DND-41 (cell line): Measurements from ENCODE around the gene GABRR2.
A peak's percentile ranks its signal among the peaks of the same experiment; 100 is the strongest.

Experiments used
- ATAC-seq: fragments of 200-7000 bp; cut with Tn5 transposase; 3 replicates; pipeline ENCODE4 v1.9.1; 2021; ENCODE audit warnings: low read depth; ENCODE audit not compliant: insufficient read depth
- DNase-seq: peaks from one replicate; pipeline ENCODE4 v3.0.0-alpha.2; 2020
- H2AFZ ChIP-seq: 2 replicates; pipeline ENCODE4 v1.6.0; 2012; ENCODE audit warnings: low read depth, low read length
- H3K27ac ChIP-seq: 2 replicates; pipeline ENCODE4 v1.5.1; 2012; ENCODE audit warnings: low read length, inconsistent platforms
- H3K27me3 ChIP-seq: fragments of 200-600 bp; sonication (generic); 2 replicates; pipeline ENCODE4 v1.6.0; 2012; ENCODE audit warnings: low read length, mild to moderate bottlenecking, inconsistent platforms; ENCODE audit not compliant: insufficient read depth, poor library complexity
- H3K36me3 ChIP-seq: 2 replicates; pipeline ENCODE4 v1.5.1; 2012; ENCODE audit warnings: low read length, inconsistent platforms; ENCODE audit not compliant: insufficient read depth
- H3K4me1 ChIP-seq: 2 replicates; pipeline ENCODE4 v1.5.1; 2012; ENCODE audit warnings: mild to moderate bottlenecking, low read length; ENCODE audit not compliant: insufficient read depth
- H3K4me2 ChIP-seq: 2 replicates; pipeline ENCODE4 v1.6.0; 2012; ENCODE audit warnings: mild to moderate bottlenecking, moderate library complexity, low read length, inconsistent platforms; ENCODE audit not compliant: insufficient read depth
- H3K4me3 ChIP-seq, 2 experiments: fragments of 200-600 bp in 1 of 2; shearing (Covaris generic) in 1 of 2; 2 replicates each; pipeline ENCODE4 v1.5.1; 2012 to 2016; ENCODE audit warnings: inconsistent platforms in 2 of 2, low read length in 2 of 2, mild to moderate bottlenecking in 2 of 2, low read depth in 1 of 2, moderate library complexity in 1 of 2
- H3K79me2 ChIP-seq: 2 replicates; pipeline ENCODE4 v1.6.0; 2012; ENCODE audit warnings: low read length, inconsistent platforms; ENCODE audit not compliant: insufficient read depth
- H3K9ac ChIP-seq: 2 replicates; pipeline ENCODE4 v1.6.0; 2012; ENCODE audit warnings: low read depth, mild to moderate bottlenecking, inconsistent platforms, low read length, moderate library complexity
- H3K9me3 ChIP-seq: 2 replicates; pipeline ENCODE4 v1.5.1; 2012; ENCODE audit warnings: low read length, moderate library complexity, mild to moderate bottlenecking, inconsistent platforms; ENCODE audit not compliant: insufficient read depth, severe bottlenecking
- H4K20me1 ChIP-seq: 2 replicates; pipeline ENCODE4 v1.6.0; 2012; ENCODE audit warnings: low read length; ENCODE audit not compliant: insufficient read depth
- EZH2 ChIP-seq: IDR thresholded peaks from 3 replicates; pipeline ENCODE4 v1.6.1; 2012; ENCODE audit warnings: borderline replicate concordance, low read depth, mild to moderate bottlenecking, moderate library complexity, low read length, inconsistent platforms; ENCODE audit not compliant: severe bottlenecking
- TF ChIP-seq, protein P1 (sequence below): IDR thresholded peaks from 2 replicates; pipeline ENCODE4 v1.5.1; 2012; ENCODE audit warnings: borderline replicate concordance, low read length, moderate library complexity, mild to moderate bottlenecking; ENCODE audit not compliant: poor library complexity, severe bottlenecking; ENCODE audit errors: extremely low read depth

Gene GABRR2

DNA sequence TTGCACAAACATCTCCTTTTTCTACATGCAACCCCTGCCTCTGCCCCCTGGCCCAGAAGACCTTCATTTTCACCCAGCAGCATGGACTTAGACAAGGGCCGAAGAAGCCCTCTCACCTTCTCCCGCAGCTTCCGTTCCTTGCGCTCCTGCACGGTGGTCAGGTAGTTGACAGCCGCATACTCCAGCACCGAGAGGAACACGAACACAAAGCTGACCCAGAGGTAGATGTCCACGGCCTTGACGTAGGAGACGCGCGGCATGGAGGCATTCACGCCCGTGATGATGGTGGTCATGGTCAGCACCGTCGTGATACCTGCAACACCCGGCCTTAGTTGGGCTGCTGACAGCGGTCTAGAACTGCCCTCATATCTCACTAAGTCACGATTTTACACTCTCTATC is 50.8 kb downstream of the GABRR2 start:
- TF ChIP-seq, protein P1, sequence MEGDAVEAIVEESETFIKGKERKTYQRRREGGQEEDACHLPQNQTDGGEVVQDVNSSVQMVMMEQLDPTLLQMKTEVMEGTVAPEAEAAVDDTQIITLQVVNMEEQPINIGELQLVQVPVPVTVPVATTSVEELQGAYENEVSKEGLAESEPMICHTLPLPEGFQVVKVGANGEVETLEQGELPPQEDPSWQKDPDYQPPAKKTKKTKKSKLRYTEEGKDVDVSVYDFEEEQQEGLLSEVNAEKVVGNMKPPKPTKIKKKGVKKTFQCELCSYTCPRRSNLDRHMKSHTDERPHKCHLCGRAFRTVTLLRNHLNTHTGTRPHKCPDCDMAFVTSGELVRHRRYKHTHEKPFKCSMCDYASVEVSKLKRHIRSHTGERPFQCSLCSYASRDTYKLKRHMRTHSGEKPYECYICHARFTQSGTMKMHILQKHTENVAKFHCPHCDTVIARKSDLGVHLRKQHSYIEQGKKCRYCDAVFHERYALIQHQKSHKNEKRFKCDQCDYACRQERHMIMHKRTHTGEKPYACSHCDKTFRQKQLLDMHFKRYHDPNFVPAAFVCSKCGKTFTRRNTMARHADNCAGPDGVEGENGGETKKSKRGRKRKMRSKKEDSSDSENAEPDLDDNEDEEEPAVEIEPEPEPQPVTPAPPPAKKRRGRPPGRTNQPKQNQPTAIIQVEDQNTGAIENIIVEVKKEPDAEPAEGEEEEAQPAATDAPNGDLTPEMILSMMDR = no peak
- no peak for TF ChIP-seq EZH2

DNA sequence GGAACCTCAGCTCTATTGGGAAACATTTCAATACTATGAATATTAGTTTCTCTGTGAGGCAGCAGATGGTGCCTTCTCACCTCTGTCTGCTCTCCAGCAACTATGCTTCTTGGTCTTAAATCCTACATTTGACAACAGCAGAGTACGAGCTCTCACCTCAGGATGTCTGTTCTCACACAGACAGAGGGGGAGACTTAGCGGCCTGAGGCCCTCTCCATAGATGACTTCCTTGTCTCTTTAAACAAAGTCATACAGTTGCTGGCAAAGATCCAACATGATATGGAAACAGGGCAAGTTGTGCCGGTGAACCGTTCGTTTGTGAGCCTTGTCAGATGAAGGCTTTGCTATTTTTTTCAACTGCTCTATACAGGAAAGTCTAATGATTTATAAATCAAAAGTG is 54.3 kb downstream of the GABRR2 start:
- TF ChIP-seq, protein P1 = no peak
- TF ChIP-seq EZH2 = no peak
- Histone ChIP-seq H3K4me2 (no peak overlapping the region), H3K79me2 (no peaks in the 10 kb centered on the region), H3K27me3 (no peaks in the 10 kb centered on the region), H3K9ac (no peak overlapping the region), H2AFZ (no peak overlapping the region), H3K4me1 (no peaks in the 10 kb centered on the region), H4K20me1 (no peaks in the 10 kb centered on the region), H3K27ac (no peak overlapping the region), H3K9me3 (no peaks in the 10 kb centered on the region), H3K36me3 (no peaks in the 10 kb centered on the region), H3K4me3 (no peak overlapping the region)
- ATAC-seq (peak; percentile 82), DNase-seq (peak; percentile 38)

More for the DNA sequence above, 50.8 kb downstream of the GABRR2 start:
- no peaks in the 10 kb centered on the region for H3K36me3 ChIP-seq
- no peak overlapping the region for H3K4me2 ChIP-seq
- DNase-seq (no peak), ATAC-seq (no peak)
- H3K9me3 ChIP-seq = no peaks in the 10 kb centered on the region
- no peak overlapping the region for H3K9ac ChIP-seq
- H4K20me1 ChIP-seq = no peaks in the 10 kb centered on the region
- H3K4me3 ChIP-seq = no peak overlapping the region
- no peaks in the 10 kb centered on the region for H3K79me2 ChIP-seq
- H2AFZ ChIP-seq = no peak overlapping the region
- H3K4me1 ChIP-seq = no peaks in the 10 kb centered on the region
- H3K27ac ChIP-seq = no peak overlapping the region
- H3K27me3 ChIP-seq = no peaks in the 10 kb centered on the region

DNA sequence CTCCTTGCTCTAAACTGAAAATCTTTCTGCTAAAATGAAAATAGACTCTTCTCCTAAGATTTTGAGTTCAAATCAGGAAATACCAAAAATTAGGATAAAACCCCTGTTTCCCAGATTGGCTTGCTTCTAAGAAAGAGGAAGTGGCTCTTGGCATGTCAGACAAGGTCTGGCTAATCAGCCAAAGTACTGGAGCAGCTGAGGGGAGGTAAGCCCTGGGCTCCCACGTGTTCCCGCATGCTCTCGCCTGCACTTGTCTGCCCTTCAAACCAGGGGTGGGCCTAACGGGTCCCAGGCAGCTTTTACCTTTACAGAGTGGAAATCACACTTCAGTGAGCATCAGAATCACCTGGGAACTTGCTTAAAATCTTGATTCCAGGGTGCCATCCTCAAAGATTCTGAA is 54.8 kb downstream of the GABRR2 start:
- no peaks in the 10 kb centered on the region for H3K4me1 ChIP-seq
- no peaks in the 10 kb centered on the region for H4K20me1 ChIP-seq
- no peak overlapping the region for H3K4me3 ChIP-seq
- no peaks in the 10 kb centered on the region for H3K9me3 ChIP-seq
- DNase-seq (no peak), ATAC-seq (no peak)
- no peak overlapping the region for H3K9ac ChIP-seq
- H3K4me2 ChIP-seq = no peak overlapping the region
- no peak overlapping the region for H2AFZ ChIP-seq
- H3K27ac ChIP-seq = no peak overlapping the region
- H3K27me3 ChIP-seq = no peaks in the 10 kb centered on the region
- H3K36me3 ChIP-seq = no peaks in the 10 kb centered on the region
- TF ChIP-seq, protein P1 = no peak
- no peak for TF ChIP-seq EZH2
- no peaks in the 10 kb centered on the region for H3K79me2 ChIP-seq

DNA sequence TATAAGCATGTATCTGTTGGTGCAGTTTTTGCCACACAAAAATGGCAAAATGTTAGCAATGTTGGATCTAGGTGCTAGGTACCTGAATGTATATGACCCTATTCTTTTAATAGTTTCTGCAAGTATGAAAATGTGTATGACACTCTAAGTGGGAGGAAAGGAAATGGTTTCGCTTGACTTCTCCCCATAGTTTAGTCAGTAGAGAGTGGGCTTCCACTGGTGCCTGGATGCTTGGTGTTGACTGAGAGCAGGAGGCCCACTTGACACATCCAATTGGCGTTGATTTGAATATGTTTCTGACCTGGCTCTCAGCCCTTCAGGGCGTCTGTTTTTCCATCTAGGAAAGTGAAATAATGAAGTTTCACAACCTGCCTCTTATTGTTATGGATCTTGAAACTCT is 56.2 kb downstream of the GABRR2 start:
- Histone ChIP-seq H3K36me3 (no peaks in the 10 kb centered on the region), H4K20me1 (no peaks in the 10 kb centered on the region), H2AFZ (no peak overlapping the region), H3K27me3 (no peaks in the 10 kb centered on the region), H3K9me3 (no peaks in the 10 kb centered on the region), H3K4me1 (no peaks in the 10 kb centered on the region), H3K27ac (no peak overlapping the region), H3K9ac (no peak overlapping the region), H3K4me3 (no peak overlapping the region), H3K79me2 (no peaks in the 10 kb centered on the region), H3K4me2 (no peak overlapping the region)
- DNase-seq (no peak), ATAC-seq (no peak)
- TF ChIP-seq EZH2 = no peak
- TF ChIP-seq, protein P1 = no peak
